OCI-LY7 (cell line): Measurements from ENCODE around the gene RFFL. TPM values are rescaled to one million over a fixed set of nuclear protein-coding genes. Genes with fewer than 3 reads are reported as not detected.
"Not testable (repeated sequence)": the region's sequence is repeated elsewhere in the genome, so short reads cannot be mapped to it uniquely, and the experiment has no call there.

Experiments used
- Bru-seq: library from RNA; stranded (reverse); fragments of 400-500 nt; gene quantifications from one replicate; lab custom pipeline; 2021; lab: Mats Ljungman, UMichigan
- BruChase-seq, 2 experiments: library from RNA; stranded (reverse); fragments of 400-500 nt; gene quantifications; one replicate each; lab custom pipeline; 2021; lab: Mats Ljungman, UMichigan
- BruUV-seq: library from RNA; stranded (reverse); fragments of 400-500 nt; replicated peaks from 2 replicates; lab custom pipeline; 2021; lab: Mats Ljungman, UMichigan
- CTCF ChIA-PET: fragments of 300-600 bp; sonication (Branson Sonifier 250); formaldehyde crosslinking; loops from one replicate; lab custom pipeline; 2022; ENCODE audit warnings: antibody characterized with exemption; ENCODE audit not compliant: unreplicated experiment; lab: Charles Lee
- POLR2A ChIA-PET: fragments of 300-600 bp; sonication (Branson Sonifier 250); formaldehyde crosslinking; loops from one replicate; lab custom pipeline; 2022; ENCODE audit warnings: antibody characterized with exemption; lab: Charles Lee
- DNase-seq: peaks from one replicate; pipeline ENCODE4 v3.0.0-alpha.2; 2015; ENCODE audit warnings: low spot score
- H2AFZ ChIP-seq: fragments of 200-600 bp; sonication (generic), shearing (Covaris generic); 2 replicates; pipeline ENCODE4 v1.6.1; 2014; ENCODE audit warnings: mild to moderate bottlenecking, antibody characterized with exemption, low read length, moderate library complexity
- H3K27ac ChIP-seq: fragments of 200-600 bp; sonication (generic); 2 replicates; pipeline ENCODE4 v1.5.1; 2014; ENCODE audit warnings: mixed run types, low read depth, mild to moderate bottlenecking, moderate library complexity, low read length, inconsistent platforms; ENCODE audit not compliant: poor library complexity, severe bottlenecking
- H3K36me3 ChIP-seq: fragments of 200-600 bp; sonication (generic); 2 replicates; pipeline ENCODE4 v1.6.1; 2014; ENCODE audit warnings: mild to moderate bottlenecking, antibody characterized with exemption, low read length, moderate library complexity, mixed read lengths; ENCODE audit not compliant: insufficient read depth
- H3K4me1 ChIP-seq: fragments of 200-600 bp; sonication (generic); 2 replicates; pipeline ENCODE4 v1.5.1; 2014; ENCODE audit warnings: mild to moderate bottlenecking, low read length; ENCODE audit not compliant: insufficient read depth, poor library complexity, severe bottlenecking
- H3K4me2 ChIP-seq: fragments of 200-600 bp; sonication (generic); 2 replicates; pipeline ENCODE4 v1.6.1; 2014; ENCODE audit warnings: mild to moderate bottlenecking, low read length
- H3K4me3 ChIP-seq: fragments of 200-600 bp; sonication (generic); 2 replicates; pipeline ENCODE4 v1.5.1; 2014; ENCODE audit warnings: mild to moderate bottlenecking, low read depth, low read length; ENCODE audit not compliant: poor library complexity, severe bottlenecking
- H3K79me2 ChIP-seq: fragments of 200-600 bp; sonication (generic); 2 replicates; pipeline ENCODE4 v1.6.1; 2016; ENCODE audit warnings: low read depth, mild to moderate bottlenecking, low read length, moderate library complexity, mixed read lengths; ENCODE audit not compliant: insufficient read depth
- H3K9me2 ChIP-seq: fragments of 200-600 bp; sonication (generic); 2 replicates; pipeline ENCODE4 v1.6.1; 2016; ENCODE audit warnings: mild to moderate bottlenecking, low read length, mixed read lengths; ENCODE audit not compliant: insufficient read depth
- H3K9me3 ChIP-seq: fragments of 200-600 bp; sonication (generic); 2 replicates; pipeline ENCODE4 v1.6.1; 2014; ENCODE audit warnings: mild to moderate bottlenecking, mixed run types, low read length, mixed read lengths
- H4K20me1 ChIP-seq: fragments of 200-600 bp; sonication (generic); 2 replicates; pipeline ENCODE4 v1.6.1; 2014; ENCODE audit warnings: mild to moderate bottlenecking, antibody characterized with exemption, low read length, moderate library complexity, mixed read lengths; ENCODE audit not compliant: insufficient read depth
- CTCF ChIP-seq: fragments of 200-600 bp; sonication (generic); conservative IDR thresholded peaks from 2 replicates; pipeline ENCODE4 v1.5.1; 2014; ENCODE audit warnings: mild to moderate bottlenecking, antibody characterized with exemption, low read length, moderate library complexity, mixed read lengths
- EZH2phosphoT487 ChIP-seq: fragments of 200-600 bp; sonication (generic); IDR thresholded peaks from 2 replicates; pipeline ENCODE4 v1.6.1; 2018; ENCODE audit warnings: low read depth, borderline replicate concordance, mild to moderate bottlenecking, mixed run types, antibody characterized with exemption, low read length, moderate library complexity, mixed read lengths
- intact Hi-C: fragments of 100-400 bp; cut with micrococcal nuclease; formaldehyde crosslinking; loops from one replicate; pipeline ENCODE4 v1.10.0; 2022; ENCODE audit not compliant: unreplicated experiment
- long read RNA-seq: library from polyadenylated mRNA; stranded (forward); transcript quantifications from one replicate; pipeline ENCODE4 v2.0.0, GENCODE V29; 2022
- total RNA-seq, 2 experiments: library from RNA; depleted of rRNA in 1 of 2; stranded (reverse); fragments of >200 nt in 1 of 2; shearing (Covaris generic) in 1 of 2; gene quantifications; 2 replicates each; pipeline ENCODE4 v1.2.3, GENCODE V29; 2014 to 2022

The RFFL gene, protein sequence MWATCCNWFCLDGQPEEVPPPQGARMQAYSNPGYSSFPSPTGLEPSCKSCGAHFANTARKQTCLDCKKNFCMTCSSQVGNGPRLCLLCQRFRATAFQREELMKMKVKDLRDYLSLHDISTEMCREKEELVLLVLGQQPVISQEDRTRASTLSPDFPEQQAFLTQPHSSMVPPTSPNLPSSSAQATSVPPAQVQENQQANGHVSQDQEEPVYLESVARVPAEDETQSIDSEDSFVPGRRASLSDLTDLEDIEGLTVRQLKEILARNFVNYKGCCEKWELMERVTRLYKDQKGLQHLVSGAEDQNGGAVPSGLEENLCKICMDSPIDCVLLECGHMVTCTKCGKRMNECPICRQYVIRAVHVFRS
- total RNA-seq (2014; rRNA removed; shearing (Covaris generic)) (15.6 and 20.6 TPM in 2 replicates), total RNA-seq (2022) (11.2 and 16.1 TPM in 2 replicates), Bru-seq, nascent RNA (percentile 53 among the genes with signal in this experiment), BruChase-seq, experiment 1, labeled RNA remaining after a 6-hour chase (percentile 72 among the genes with signal in this experiment), BruChase-seq, experiment 2, labeled RNA remaining after a 2-hour chase (percentile 73 among the genes with signal in this experiment)
- long read RNA-seq, full-length matches to known transcripts: 8 of 27 reads
- long read RNA-seq, partial matches to known transcripts: 3 of 27 reads
- long read RNA-seq, other reads (novel, unspliced or antisense): 16 of 27 reads

DNA sequence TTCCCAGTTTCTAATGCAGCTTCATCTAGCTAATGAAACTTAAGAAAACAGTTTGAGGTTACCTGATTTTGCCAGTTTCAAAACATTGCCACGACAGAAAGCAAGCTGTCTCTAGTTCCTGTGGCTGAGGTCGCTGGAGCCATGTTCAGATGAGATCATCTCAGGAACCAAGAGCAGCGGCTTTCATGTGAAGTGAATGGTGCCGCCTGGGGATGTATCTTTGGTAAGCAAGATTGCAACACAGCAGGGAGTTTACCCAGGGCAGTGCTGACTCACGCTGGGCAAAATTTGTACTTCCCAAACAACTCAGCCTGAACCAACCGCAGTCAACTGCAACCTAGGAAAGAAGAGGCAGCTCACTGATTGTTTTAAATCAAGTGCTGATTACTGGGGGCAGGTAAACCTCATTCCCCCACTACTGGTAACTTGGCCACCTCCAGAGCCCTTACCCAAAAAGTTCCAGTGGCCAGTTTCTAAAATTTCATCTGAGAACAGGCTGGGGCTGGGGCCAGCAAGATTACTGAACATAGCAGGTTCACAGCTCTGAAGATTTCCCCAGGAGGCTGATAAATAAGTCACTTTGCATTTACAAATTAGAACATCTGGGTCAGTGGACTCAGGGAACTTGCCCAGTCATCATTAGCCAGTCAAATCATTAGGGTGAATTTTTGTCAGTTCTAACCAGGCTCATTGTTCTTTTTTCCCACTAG is at the start of gene RFFL:
TSS of gene RFFL (minus strand) at position 194 of the 710 bp plus-strand sequence. CDS start 37,154 bp downstream, outside the sequence.
- Histone ChIP-seq H3K79me2 (no peaks in the 10 kb centered on the region), H3K27ac (no peak within 1 kb of the TSS), H3K9me3 (no peaks in the 10 kb centered on the region), H3K36me3 (no peaks in the 10 kb centered on the region), H3K9me2 (no peaks in the 10 kb centered on the region), H4K20me1 (no peaks in the 10 kb centered on the region), H3K4me2 (peak within 1 kb of the TSS; percentile 40), H2AFZ (peak within 1 kb of the TSS; percentile 90), H3K4me3 (peak within 1 kb of the TSS; percentile 22), H3K4me1 (peaks cover 11% of the 10 kb centered on the region)
- ChIA-PET POLR2A (interaction anchor here (0.6 kb wide), 1 partner anchor 726 kb away, joined by 6 read pairs; no protein-coding TSS in a partner anchor), CTCF (interaction anchor here (0.5 kb wide), 1 partner anchor 58 kb away, joined by 18 read pairs; no protein-coding TSS in a partner anchor)
- TF ChIP-seq EZH2phosphoT487: no peak
- 0 out of 2 replicates have a peak, but pooled peaks have one; percentile 24 for TF ChIP-seq CTCF
- intact Hi-C loops: no loop called here
- DNase-seq: peak; percentile 53
- no TSS peak for BruUV-seq

DNA sequence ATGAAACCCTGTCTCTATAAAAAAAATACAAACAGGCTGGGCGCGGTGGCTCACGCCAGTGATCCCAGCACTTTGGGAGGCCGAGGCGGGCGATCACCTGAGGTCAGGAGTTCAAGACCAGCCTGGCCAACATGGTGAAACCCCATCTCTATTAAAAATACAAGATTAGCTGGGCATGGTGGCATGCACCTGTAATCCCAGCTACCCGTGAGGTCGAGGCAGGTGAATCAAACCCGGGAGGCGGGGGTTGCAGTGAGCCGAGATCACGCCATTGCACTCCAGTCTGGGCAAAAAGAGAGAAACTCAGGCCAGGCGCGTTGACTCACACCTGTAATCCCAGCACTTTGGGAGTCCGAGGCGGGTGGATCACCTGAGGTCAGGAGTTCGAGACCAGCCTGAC is 47.3 kb upstream of the RFFL start:
- H2AFZ ChIP-seq, H3K4me1 ChIP-seq, H3K9me2 ChIP-seq, H3K4me2 ChIP-seq, H3K9me3 ChIP-seq, H3K27ac ChIP-seq, H3K4me3 ChIP-seq, H4K20me1 ChIP-seq, BruUV-seq, CTCF ChIA-PET, DNase-seq, POLR2A ChIA-PET, H3K79me2 ChIP-seq: not testable (repeated sequence)
- intact Hi-C loops: loop anchor here (10.0 kb wide), 2 partner anchors 276 to 686 kb away; no protein-coding TSS in a partner anchor
- peaks cover 36% of the 10 kb centered on the region for H3K36me3 ChIP-seq
